ENCODE results near the gene CDC73. TPM values are rescaled to one million over a fixed set of nuclear protein-coding genes. Genes with fewer than 3 reads are reported as not detected.
"Not testable (repeated sequence)": the region's sequence is repeated elsewhere in the genome, so short reads cannot be mapped to it uniquely, and the experiment has no call there.

The CDC73 gene
- total RNA-seq, 1 donor = 40.2 TPM

GRCh38 chr1:193108471-193108870 is 13.4 kb upstream of the CDC73 start:
- Histone ChIP-seq H3K9me3 (ENCODE audit: low read depth, low read length) (no peaks in the 10 kb centered on the region), H3K27me3 (ENCODE audit: insufficient read depth, low read length) (no peaks in the 10 kb centered on the region), H3K4me3 (ENCODE audit: low read length) (no peak overlapping the region), H3K4me1 (ENCODE audit: insufficient read depth, low read length) (peaks cover 31% of the 10 kb centered on the region)

- no peaks in the 10 kb centered on the region for H3K9me3 ChIP-seq (ENCODE audit: low read depth, low read length)
- no peak overlapping the region for H3K4me3 ChIP-seq (ENCODE audit: low read length)
- H3K4me1 ChIP-seq (ENCODE audit: insufficient read depth, low read length) = peaks cover 20% of the 10 kb centered on the region
- H3K27me3 ChIP-seq (ENCODE audit: insufficient read depth, low read length) = no peaks in the 10 kb centered on the region
Observed at GRCh38 chr1:193109619-193110018, 12.2 kb upstream of the CDC73 start.

GRCh38 chr1:193110246-193110645 is 11.6 kb upstream of the CDC73 start:
- no peak overlapping the region for H3K4me3 ChIP-seq (ENCODE audit: low read length)
- H3K4me1 ChIP-seq (ENCODE audit: insufficient read depth, low read length) = peaks cover 20% of the 10 kb centered on the region
- no peaks in the 10 kb centered on the region for H3K9me3 ChIP-seq (ENCODE audit: low read depth, low read length)
- H3K27me3 ChIP-seq (ENCODE audit: insufficient read depth, low read length) = no peaks in the 10 kb centered on the region

- Histone ChIP-seq H3K27me3 (ENCODE audit: insufficient read depth, low read length) (no peaks in the 10 kb centered on the region), H3K4me1 (ENCODE audit: insufficient read depth, low read length) (peaks cover 15% of the 10 kb centered on the region), H3K4me3 (ENCODE audit: low read length) (no peak overlapping the region), H3K9me3 (ENCODE audit: low read depth, low read length) (no peaks in the 10 kb centered on the region)
Observed at GRCh38 chr1:193110864-193111263, 11.0 kb upstream of the CDC73 start.

- H3K9me3 ChIP-seq (ENCODE audit: low read depth, low read length) = no peaks in the 10 kb centered on the region
- no peak overlapping the region for H3K4me3 ChIP-seq (ENCODE audit: low read length)
- peaks cover 14% of the 10 kb centered on the region for H3K4me1 ChIP-seq (ENCODE audit: insufficient read depth, low read length)
- H3K27me3 ChIP-seq (ENCODE audit: insufficient read depth, low read length) = no peaks in the 10 kb centered on the region
Observed at GRCh38 chr1:193111641-193112090, 10.2 kb upstream of the CDC73 start.

- no peak overlapping the region for H3K4me3 ChIP-seq (ENCODE audit: low read length)
- H3K4me1 ChIP-seq (ENCODE audit: insufficient read depth, low read length) = peaks cover 14% of the 10 kb centered on the region
- H3K27me3 ChIP-seq (ENCODE audit: insufficient read depth, low read length) = no peaks in the 10 kb centered on the region
- no peaks in the 10 kb centered on the region for H3K9me3 ChIP-seq (ENCODE audit: low read depth, low read length)
Observed at GRCh38 chr1:193113258-193113991, 8.4 kb upstream of the CDC73 start.

- Histone ChIP-seq H3K4me1 (ENCODE audit: insufficient read depth, low read length) (peaks cover 14% of the 10 kb centered on the region), H3K4me3 (ENCODE audit: low read length) (no peak overlapping the region), H3K27me3 (ENCODE audit: insufficient read depth, low read length) (no peaks in the 10 kb centered on the region), H3K9me3 (ENCODE audit: low read depth, low read length) (no peaks in the 10 kb centered on the region)
Observed at GRCh38 chr1:193113992-193114332, 7.9 kb upstream of the CDC73 start.

GRCh38 chr1:193114485-193115095 is 7.2 kb upstream of the CDC73 start:
- Histone ChIP-seq H3K4me3 (ENCODE audit: low read length) (no peak overlapping the region), H3K9me3 (ENCODE audit: low read depth, low read length) (no peaks in the 10 kb centered on the region), H3K4me1 (ENCODE audit: insufficient read depth, low read length) (peaks cover 14% of the 10 kb centered on the region), H3K27me3 (ENCODE audit: insufficient read depth, low read length) (no peaks in the 10 kb centered on the region)

- Histone ChIP-seq H3K9me3 (ENCODE audit: low read depth, low read length) (no peaks in the 10 kb centered on the region), H3K27me3 (ENCODE audit: insufficient read depth, low read length) (no peaks in the 10 kb centered on the region), H3K4me3 (ENCODE audit: low read length) (no peak overlapping the region), H3K4me1 (ENCODE audit: insufficient read depth, low read length) (peaks cover 14% of the 10 kb centered on the region)
Observed at GRCh38 chr1:193115629-193116227, 6.1 kb upstream of the CDC73 start.

- H3K4me3 ChIP-seq (ENCODE audit: low read length); H3K9me3 ChIP-seq (ENCODE audit: low read depth, low read length); H3K27me3 ChIP-seq (ENCODE audit: insufficient read depth, low read length): not testable (repeated sequence)
- H3K4me1 ChIP-seq (ENCODE audit: insufficient read depth, low read length) = peaks cover 12% of the 10 kb centered on the region
Observed at GRCh38 chr1:193117167-193117566, 4.7 kb upstream of the CDC73 start.

- peaks cover 15% of the 10 kb centered on the region for H3K4me1 ChIP-seq (ENCODE audit: insufficient read depth, low read length)
- no peaks in the 10 kb centered on the region for H3K9me3 ChIP-seq (ENCODE audit: low read depth, low read length)
- H3K27me3 ChIP-seq (ENCODE audit: insufficient read depth, low read length) = no peaks in the 10 kb centered on the region
- H3K4me3 ChIP-seq (ENCODE audit: low read length) = no peak overlapping the region
Observed at GRCh38 chr1:193118194-193118593, 3.6 kb upstream of the CDC73 start.

GRCh38 chr1:193118803-193119730 is 2.8 kb upstream of the CDC73 start:
- Histone ChIP-seq H3K4me3 (ENCODE audit: low read length) (no peak overlapping the region), H3K4me1 (ENCODE audit: insufficient read depth, low read length) (peaks cover 23% of the 10 kb centered on the region)

GRCh38 chr1:193120604-193121166 is 1.1 kb upstream of the CDC73 start:
- Histone ChIP-seq H3K4me3 (ENCODE audit: low read length) (no peak overlapping the region), H3K27me3 (ENCODE audit: insufficient read depth, low read length) (no peaks in the 10 kb centered on the region), H3K9me3 (ENCODE audit: low read depth, low read length) (no peaks in the 10 kb centered on the region), H3K4me1 (ENCODE audit: insufficient read depth, low read length) (peaks cover 30% of the 10 kb centered on the region)

More at GRCh38 chr1:193118803-193119730, 2.8 kb upstream of the CDC73 start:
- no peaks in the 10 kb centered on the region for H3K9me3 ChIP-seq (ENCODE audit: low read depth, low read length)
- H3K27me3 ChIP-seq (ENCODE audit: insufficient read depth, low read length) = no peaks in the 10 kb centered on the region

GRCh38 chr1:193123751-193124150 is 1.9 kb downstream of the CDC73 start:
- no peak overlapping the region for H3K4me3 ChIP-seq (ENCODE audit: low read length)
- H3K4me1 ChIP-seq (ENCODE audit: insufficient read depth, low read length) = peaks cover 36% of the 10 kb centered on the region
- H3K9me3 ChIP-seq (ENCODE audit: low read depth, low read length) = no peaks in the 10 kb centered on the region
- no peaks in the 10 kb centered on the region for H3K27me3 ChIP-seq (ENCODE audit: insufficient read depth, low read length)
